PFSK-1 (cell line): ENCODE measurements around the gene STK40.

Experiments
- POLR2AphosphoS5 ChIP-seq: IDR thresholded peaks from 2 replicates; pipeline ENCODE4 v1.6.1; 2012; ENCODE audit warnings: low read depth, mild to moderate bottlenecking, control low read depth, low read length, moderate library complexity
- SIN3A ChIP-seq: IDR thresholded peaks from 2 replicates; pipeline ENCODE4 v1.6.1; 2012; ENCODE audit warnings: mild to moderate bottlenecking, low read length, moderate library complexity, borderline replicate concordance; ENCODE audit not compliant: insufficient read depth

- TF ChIP-seq POLR2AphosphoS5 (no peak), SIN3A (no peak)
Measured at GRCh38 chr1:36346741-36347370, 38.9 kb downstream of the STK40 start.
